Thyroid gland (tissue), 4 donors: ENCODE results near the gene ELP5. TPM values are rescaled to one million over a fixed set of nuclear protein-coding genes. Genes with fewer than 3 reads are reported as not detected.

Experiments used
- DNase-seq, 2 donors: peaks; one replicate each; pipeline ENCODE4 v3.0.0-alpha.2; 2019
- H3K27ac ChIP-seq, 3 donors: fragments of 200-600 bp; sonication (generic); 1 replicate in 2 of 3; 2 replicates in 1 of 3; pipeline ENCODE4 v1.5.1; 2016 to 2019; ENCODE audit warnings: mild to moderate bottlenecking in 1 of 3, moderate library complexity in 1 of 3
- H3K27me3 ChIP-seq: fragments of 200-600 bp; sonication (generic); one replicate; pipeline ENCODE4 v1.5.1; 2019
- H3K36me3 ChIP-seq, 2 donors: fragments of 200-600 bp; sonication (generic); one replicate each; pipeline ENCODE4 v1.5.1; 2016 to 2019
- H3K4me1 ChIP-seq, 2 donors: fragments of 200-600 bp; sonication (generic); one replicate each; pipeline ENCODE4 v1.5.1; 2017 to 2019
- H3K4me3 ChIP-seq, 3 donors: fragments of 200-600 bp; sonication (generic); replicated peaks in 1 of 3; 1 replicate in 2 of 3; 2 replicates in 1 of 3; pipeline ENCODE4 v1.5.1; 2016; ENCODE audit warnings: mild to moderate bottlenecking in 1 of 3
- H3K9me3 ChIP-seq: fragments of 200-600 bp; sonication (generic); one replicate; pipeline ENCODE4 v1.5.1; 2017
- CTCF ChIP-seq, 6 experiments: fragments of 200-600 bp in 3 of 6; fragments of 450-650 bp in 3 of 6; sonication (generic) in 3 of 6; IDR thresholded peaks; one replicate each; pipeline ENCODE4 v1.5.1; 2016 to 2019; ENCODE audit warnings: antibody characterized with exemption in 6 of 6, mild to moderate bottlenecking in 2 of 6, inconsistent platforms in 1 of 6, moderate library complexity in 1 of 6
- POLR2A ChIP-seq, 2 donors: fragments of 450-650 bp; IDR thresholded peaks; one replicate each; pipeline ENCODE4 v1.6.1; 2017; ENCODE audit warnings: antibody characterized with exemption in 2 of 2, mild to moderate bottlenecking in 2 of 2, moderate library complexity in 1 of 2
- WGBS, 2 donors: methylation state at CpG; one replicate each; pipeline ENCODE4 v1.1.5; 2017; 5-methylcytosine and 5-hydroxymethylcytosine counted together
- intact Hi-C: fragments of 100-400 bp; cut with DNase I; formaldehyde crosslinking; loops from one replicate; pipeline ENCODE4 v1.15.1; 2023
- total RNA-seq, 4 donors: library from RNA; depleted of rRNA; stranded (reverse); fragments of >200 nt; gene quantifications; one replicate each; pipeline ENCODE4 v1.2.3, GENCODE V29; 2016

The ELP5 gene
- total RNA-seq, 4 donors from 2014 or later: 27.4 to 49.0 (median 33.0) TPM

DNA sequence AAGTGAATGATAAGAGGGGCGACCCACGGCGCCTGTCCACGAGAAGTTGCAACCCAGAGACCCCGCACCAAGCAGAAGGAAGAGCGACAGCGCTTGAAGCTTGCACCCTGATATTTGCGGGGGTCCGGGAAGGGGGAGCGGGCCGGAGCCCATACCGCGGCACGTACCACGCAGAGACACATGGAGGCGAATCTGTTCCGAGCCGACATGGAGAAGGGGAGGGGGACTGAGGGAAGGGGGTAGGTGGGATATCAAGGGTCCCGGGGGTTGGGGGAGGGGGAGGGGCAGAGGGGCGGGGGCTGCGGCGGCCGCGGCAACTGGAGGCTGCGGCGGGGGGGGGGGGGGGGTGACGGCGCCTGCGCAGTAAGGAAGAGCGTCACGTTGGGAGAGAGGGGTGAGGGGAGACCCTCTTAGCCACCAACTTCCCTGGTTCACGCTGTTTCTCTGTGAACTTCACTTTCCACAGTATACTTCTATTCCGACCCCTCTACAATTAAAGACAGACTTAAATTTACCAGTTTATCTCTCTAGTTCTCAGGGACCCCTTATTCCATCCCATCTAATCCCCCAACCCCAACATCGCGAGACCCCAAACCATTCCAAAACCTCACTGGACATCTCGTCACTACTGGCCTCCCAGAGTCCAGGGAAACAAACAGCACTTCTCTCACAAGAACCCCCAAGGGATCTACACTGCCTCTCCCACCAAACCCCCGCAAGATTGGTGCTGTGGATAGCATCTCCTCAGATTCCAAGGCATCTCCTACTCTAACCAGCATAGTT is 40.3 kb upstream of the ELP5 start:
- Histone ChIP-seq H3K36me3 (no peaks in the 10 kb centered on the region), H3K4me1 (peaks cover 13 to 35% of the 10 kb centered on the region in 2 donors), H3K27ac (no peak overlapping the region), H3K4me3 (no peak overlapping the region), H3K9me3 (no peaks in the 10 kb centered on the region), H3K27me3 (no peaks in the 10 kb centered on the region)
- intact Hi-C loops: no loop called here
- TF ChIP-seq POLR2A (IDR thresholded peaks at IDR 0.05): no peak
- TF ChIP-seq CTCF (IDR thresholded peaks at IDR 0.05): no peak
- no peak for DNase-seq
- 33 to 42% methylated on average over 27 to 35 of the region's 37 CpGs for WGBS, 2 donors

DNA sequence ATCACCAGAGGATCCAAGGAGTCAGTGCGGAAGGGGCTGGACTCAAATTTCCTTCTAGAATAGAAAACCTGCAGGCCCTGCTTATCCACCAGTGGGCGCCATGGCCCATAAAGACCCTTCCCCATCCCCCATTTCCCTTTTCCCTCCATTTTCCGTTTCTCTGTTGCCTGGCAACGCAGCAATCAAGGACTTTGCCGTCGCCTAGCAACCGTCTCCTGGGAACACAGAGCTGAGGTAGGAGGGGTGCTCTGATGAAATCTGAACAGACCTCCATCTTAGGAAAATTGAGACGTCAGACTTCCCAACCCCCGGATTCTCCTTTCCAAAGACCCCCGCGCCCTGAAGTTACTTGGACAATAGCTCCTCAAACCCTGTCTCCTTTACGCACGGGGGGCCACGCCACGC is 38.1 kb upstream of the ELP5 start:
- Histone ChIP-seq H3K4me1 (peaks cover 25 to 53% of the 10 kb centered on the region in 2 donors), H3K36me3 (no peaks in the 10 kb centered on the region), H3K27me3 (no peaks in the 10 kb centered on the region), H3K9me3 (no peaks in the 10 kb centered on the region), H3K27ac (peak overlapping the region in 1 of 3 donors; percentile 68), H3K4me3 (peak overlapping the region in 1 of 3 donors; percentile 35)
- DNase-seq: peak; percentile 50 to 69
- intact Hi-C loops: no loop called here
- TF ChIP-seq CTCF (IDR thresholded peaks at IDR 0.05) (peak in 3 of 6 experiments; percentile 35 to 37 (median 37)), POLR2A (IDR thresholded peaks at IDR 0.05) (no peak)
- 3 to 6% methylated on average over 15 of the region's 15 CpGs for WGBS, 2 donors

- H3K27me3 ChIP-seq: no peaks in the 10 kb centered on the region
- no peaks in the 10 kb centered on the region for H3K36me3 ChIP-seq
- peak; percentile 96 to 98 for DNase-seq
- H3K9me3 ChIP-seq: no peaks in the 10 kb centered on the region
- TF ChIP-seq CTCF (IDR thresholded peaks at IDR 0.05): peak in 5 of 6 experiments; percentile 13 to 47 (median 37)
- TF ChIP-seq POLR2A (IDR thresholded peaks at IDR 0.05): no peak
- peak overlapping the region in 2 of 3 donors; percentile 31 to 68 for H3K27ac ChIP-seq
- WGBS, 2 donors: 1% methylated on average over 40 to 43 of the region's 45 CpGs
- H3K4me3 ChIP-seq: peak overlapping the region in 2 of 3 donors; percentile 19 to 35
- peaks cover 25 to 59% of the 10 kb centered on the region in 2 donors for H3K4me1 ChIP-seq
- intact Hi-C loops: no loop called here
These were observed 37.5 kb upstream of the ELP5 start for GRCh38 chr17:7214300-7215135.

GRCh38 chr17:7215136-7215638 is 36.8 kb upstream of the ELP5 start:
- no peaks in the 10 kb centered on the region for H3K36me3 ChIP-seq
- DNase-seq: no peak
- intact Hi-C loops: no loop called here
- TF ChIP-seq POLR2A (IDR thresholded peaks at IDR 0.05): no peak
- no peak for TF ChIP-seq CTCF (IDR thresholded peaks at IDR 0.05)
- peak overlapping the region in 1 of 3 donors; percentile 38 for H3K27ac ChIP-seq
- 31 to 42% methylated on average over 8 of the region's 9 CpGs for WGBS, 2 donors
- H3K9me3 ChIP-seq: no peaks in the 10 kb centered on the region
- peak overlapping the region in 1 of 3 donors; percentile 35 for H3K4me3 ChIP-seq
- peaks cover 25 to 59% of the 10 kb centered on the region in 2 donors for H3K4me1 ChIP-seq
- no peaks in the 10 kb centered on the region for H3K27me3 ChIP-seq
